ENCODE results near the gene LARP4B.

The LARP4B gene

GRCh38 chr10:953836-954235 lies 22.3 kb upstream of the LARP4B start:
- Histone ChIP-seq H3K4me1 (ENCODE audit: low read length) (no peaks in the 10 kb centered on the region), H3K4me3 (ENCODE audit: low read length) (no peak overlapping the region), H2AFZ (ENCODE audit: low read depth, low read length) (no peak overlapping the region), H4K20me1 (ENCODE audit: insufficient read depth, low read length) (no peaks in the 10 kb centered on the region), H3K27ac (ENCODE audit: low read length) (no peak overlapping the region), H3K27me3 (ENCODE audit: low read depth, low read length) (no peaks in the 10 kb centered on the region; the same call in 1 of the 2 replicates), H3K4me2 (ENCODE audit: low read length) (no peak overlapping the region), H3K9ac (ENCODE audit: low read length) (no peak overlapping the region), H3K79me2 (ENCODE audit: low read length) (no peaks in the 10 kb centered on the region), H3K36me3 (replicated peaks; ENCODE audit: low read depth, low read length) (no peaks in the 10 kb centered on the region), H3K9me3 (ENCODE audit: insufficient read depth, low read length) (no peaks in the 10 kb centered on the region)
- no peak for TF ChIP-seq EZH2phosphoT487 (IDR thresholded peaks at IDR 0.05; ENCODE audit: low read depth)
- TF ChIP-seq, protein P1, sequence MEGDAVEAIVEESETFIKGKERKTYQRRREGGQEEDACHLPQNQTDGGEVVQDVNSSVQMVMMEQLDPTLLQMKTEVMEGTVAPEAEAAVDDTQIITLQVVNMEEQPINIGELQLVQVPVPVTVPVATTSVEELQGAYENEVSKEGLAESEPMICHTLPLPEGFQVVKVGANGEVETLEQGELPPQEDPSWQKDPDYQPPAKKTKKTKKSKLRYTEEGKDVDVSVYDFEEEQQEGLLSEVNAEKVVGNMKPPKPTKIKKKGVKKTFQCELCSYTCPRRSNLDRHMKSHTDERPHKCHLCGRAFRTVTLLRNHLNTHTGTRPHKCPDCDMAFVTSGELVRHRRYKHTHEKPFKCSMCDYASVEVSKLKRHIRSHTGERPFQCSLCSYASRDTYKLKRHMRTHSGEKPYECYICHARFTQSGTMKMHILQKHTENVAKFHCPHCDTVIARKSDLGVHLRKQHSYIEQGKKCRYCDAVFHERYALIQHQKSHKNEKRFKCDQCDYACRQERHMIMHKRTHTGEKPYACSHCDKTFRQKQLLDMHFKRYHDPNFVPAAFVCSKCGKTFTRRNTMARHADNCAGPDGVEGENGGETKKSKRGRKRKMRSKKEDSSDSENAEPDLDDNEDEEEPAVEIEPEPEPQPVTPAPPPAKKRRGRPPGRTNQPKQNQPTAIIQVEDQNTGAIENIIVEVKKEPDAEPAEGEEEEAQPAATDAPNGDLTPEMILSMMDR (IDR thresholded peaks at IDR 0.05; ENCODE audit: low read depth, low read length), result no peak

DNA sequence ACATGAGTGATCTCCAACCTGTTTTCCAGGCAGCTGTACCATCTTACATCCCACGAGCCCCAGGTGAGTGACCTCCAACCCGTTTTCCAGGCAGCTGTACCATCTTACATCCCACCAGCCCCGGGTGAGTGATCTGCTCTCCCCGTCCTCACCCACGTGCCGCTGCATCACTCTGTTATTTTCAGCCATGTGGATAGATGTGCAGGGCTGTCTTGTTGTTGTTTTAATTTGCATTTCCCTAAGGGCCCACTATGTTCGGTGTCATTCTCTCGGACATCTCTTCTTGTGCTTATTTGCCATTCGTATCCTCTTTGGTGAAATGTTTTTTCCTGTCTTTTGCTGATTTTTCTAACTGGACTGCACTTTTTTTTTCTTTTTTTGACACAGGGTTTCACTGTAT lies 17.9 kb upstream of the LARP4B start:
- TF ChIP-seq, protein P1 (IDR thresholded peaks at IDR 0.05; ENCODE audit: low read depth, low read length), result no peak
- TF ChIP-seq EZH2phosphoT487 (IDR thresholded peaks at IDR 0.05; ENCODE audit: low read depth), result no peak
- no peak overlapping the region for H2AFZ ChIP-seq (ENCODE audit: low read depth, low read length)

DNA sequence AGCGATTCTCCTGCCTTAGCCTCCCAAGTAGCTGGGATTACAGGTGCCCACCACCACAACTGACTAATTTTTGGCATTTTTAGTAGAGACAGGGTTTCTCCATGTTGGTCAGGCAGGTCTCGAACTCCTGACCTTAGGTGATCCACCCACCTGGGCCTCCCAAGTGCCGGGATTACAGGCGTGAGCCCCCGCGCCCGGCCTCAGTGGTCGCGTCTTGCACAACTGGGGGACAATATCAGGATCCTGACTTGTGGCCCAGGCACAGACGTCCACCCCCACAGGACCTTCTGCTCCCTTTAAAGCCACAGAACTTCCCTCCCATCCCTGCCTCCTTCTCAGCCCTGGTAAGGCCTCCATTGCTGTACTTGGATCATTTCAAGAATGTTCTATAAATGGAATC lies 16.8 kb upstream of the LARP4B start:
- no peaks in the 10 kb centered on the region for H4K20me1 ChIP-seq (ENCODE audit: insufficient read depth, low read length)
- peaks cover 14% of the 10 kb centered on the region for H3K4me1 ChIP-seq (ENCODE audit: low read length)

More for the DNA sequence above, 17.9 kb upstream of the LARP4B start:
- no peak overlapping the region for H3K4me3 ChIP-seq (ENCODE audit: low read length)
- no peaks in the 10 kb centered on the region for H3K79me2 ChIP-seq (ENCODE audit: low read length)
- H3K9me3 ChIP-seq (ENCODE audit: insufficient read depth, low read length), result no peaks in the 10 kb centered on the region
- no peak overlapping the region for H3K27ac ChIP-seq (ENCODE audit: low read length)
- H3K36me3 ChIP-seq (replicated peaks; ENCODE audit: low read depth, low read length), result no peaks in the 10 kb centered on the region
- no peaks in the 10 kb centered on the region for H4K20me1 ChIP-seq (ENCODE audit: insufficient read depth, low read length)
- no peak overlapping the region for H3K9ac ChIP-seq (ENCODE audit: low read length)
- H3K4me2 ChIP-seq (ENCODE audit: low read length), result no peak overlapping the region
- no peaks in the 10 kb centered on the region; the same call in 1 of the 2 replicates for H3K27me3 ChIP-seq (ENCODE audit: low read depth, low read length)
- H3K4me1 ChIP-seq (ENCODE audit: low read length), result peaks cover 3% of the 10 kb centered on the region

DNA sequence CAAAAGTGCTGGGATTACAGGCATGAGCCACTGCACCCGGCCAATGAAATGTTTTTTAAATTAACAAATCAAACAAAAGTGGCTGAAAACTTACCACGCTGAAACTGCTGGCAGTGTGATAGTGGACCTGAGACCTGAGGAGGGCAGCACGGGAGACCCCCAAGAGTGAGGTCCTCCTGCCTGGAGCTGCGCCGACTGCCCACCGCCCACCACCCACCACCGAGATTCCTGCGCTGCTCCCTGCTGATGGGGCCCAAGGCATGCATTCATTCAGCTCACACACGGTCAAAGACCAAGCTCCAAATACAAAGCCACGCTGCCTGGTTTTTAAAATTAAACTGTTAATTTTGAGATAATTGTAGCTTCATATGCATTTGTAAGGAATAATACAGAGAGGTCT lies 16.4 kb upstream of the LARP4B start:
- H3K27me3 ChIP-seq (ENCODE audit: low read depth, low read length), result no peaks in the 10 kb centered on the region; the same call in 1 of the 2 replicates
- H3K4me2 ChIP-seq (ENCODE audit: low read length), result no peak overlapping the region
- no peaks in the 10 kb centered on the region for H3K9me3 ChIP-seq (ENCODE audit: insufficient read depth, low read length)
- peaks cover 19% of the 10 kb centered on the region for H3K4me1 ChIP-seq (ENCODE audit: low read length)
- no peaks in the 10 kb centered on the region for H4K20me1 ChIP-seq (ENCODE audit: insufficient read depth, low read length)
- H3K36me3 ChIP-seq (replicated peaks; ENCODE audit: low read depth, low read length), result no peaks in the 10 kb centered on the region
- H2AFZ ChIP-seq (ENCODE audit: low read depth, low read length), result no peak overlapping the region
- TF ChIP-seq, protein P1 (IDR thresholded peaks at IDR 0.05; ENCODE audit: low read depth, low read length), result no peak
- TF ChIP-seq EZH2phosphoT487 (IDR thresholded peaks at IDR 0.05; ENCODE audit: low read depth), result no peak
- H3K79me2 ChIP-seq (ENCODE audit: low read length), result no peaks in the 10 kb centered on the region
- no peak overlapping the region for H3K4me3 ChIP-seq (ENCODE audit: low read length)
- H3K27ac ChIP-seq (ENCODE audit: low read length), result no peak overlapping the region
- H3K9ac ChIP-seq (ENCODE audit: low read length), result no peak overlapping the region

More for the DNA sequence above, 16.8 kb upstream of the LARP4B start:
- Histone ChIP-seq H3K27ac (ENCODE audit: low read length) (no peak overlapping the region), H3K27me3 (ENCODE audit: low read depth, low read length) (no peaks in the 10 kb centered on the region; the same call in 1 of the 2 replicates), H3K36me3 (replicated peaks; ENCODE audit: low read depth, low read length) (no peaks in the 10 kb centered on the region), H3K79me2 (ENCODE audit: low read length) (no peaks in the 10 kb centered on the region), H2AFZ (ENCODE audit: low read depth, low read length) (no peak overlapping the region), H3K9ac (ENCODE audit: low read length) (no peak overlapping the region), H3K4me3 (ENCODE audit: low read length) (no peak overlapping the region), H3K4me2 (ENCODE audit: low read length) (no peak overlapping the region), H3K9me3 (ENCODE audit: insufficient read depth, low read length) (no peaks in the 10 kb centered on the region)
- TF ChIP-seq, protein P1 (IDR thresholded peaks at IDR 0.05; ENCODE audit: low read depth, low read length), result no peak
- no peak for TF ChIP-seq EZH2phosphoT487 (IDR thresholded peaks at IDR 0.05; ENCODE audit: low read depth)
